Measurements from ENCODE around the gene PCYT1A.
"Not testable (repeated sequence)": the region's sequence is repeated elsewhere in the genome, so short reads cannot be mapped to it uniquely, and the experiment has no call there.

PCYT1A gene

DNA sequence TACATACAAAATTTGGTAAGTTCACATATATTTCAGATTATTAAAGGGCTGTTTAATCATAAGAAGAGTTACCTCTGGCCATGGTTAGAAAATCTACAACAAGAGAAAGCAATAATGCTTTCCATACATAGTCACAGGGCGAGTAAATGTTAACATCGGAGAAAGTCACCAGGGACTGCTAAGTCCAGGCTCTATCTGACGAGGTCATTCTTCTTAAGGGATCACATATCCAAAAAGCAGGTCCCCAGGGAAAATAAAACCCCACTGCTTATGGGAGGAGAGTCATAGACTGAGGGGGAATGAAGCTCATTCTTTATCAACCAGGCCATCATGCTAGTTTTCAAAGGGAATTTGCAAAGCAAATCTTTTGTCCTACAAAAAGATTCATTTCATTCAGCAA, 3.1 kb downstream of the PCYT1A start:
- no peak for DNase-seq

DNA sequence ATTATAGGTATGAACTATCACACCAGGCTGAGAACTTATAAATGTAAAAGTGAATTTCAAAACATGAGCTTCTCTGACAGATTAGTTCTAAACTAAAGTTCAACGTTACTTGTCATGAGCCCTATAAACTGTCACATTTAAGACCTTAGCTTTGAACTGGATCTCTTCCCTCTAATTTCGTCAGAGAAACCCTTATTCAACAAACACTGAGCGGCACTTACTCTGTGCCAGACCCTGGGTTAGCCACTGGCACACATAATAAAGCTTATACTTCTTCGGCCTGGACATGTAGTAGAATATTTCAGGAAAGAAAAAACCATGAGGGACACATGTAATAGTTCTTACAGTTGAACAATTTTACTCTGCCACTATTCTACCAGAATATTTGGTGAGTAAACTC, 5.6 kb downstream of the PCYT1A start:
- no peak for DNase-seq

DNA sequence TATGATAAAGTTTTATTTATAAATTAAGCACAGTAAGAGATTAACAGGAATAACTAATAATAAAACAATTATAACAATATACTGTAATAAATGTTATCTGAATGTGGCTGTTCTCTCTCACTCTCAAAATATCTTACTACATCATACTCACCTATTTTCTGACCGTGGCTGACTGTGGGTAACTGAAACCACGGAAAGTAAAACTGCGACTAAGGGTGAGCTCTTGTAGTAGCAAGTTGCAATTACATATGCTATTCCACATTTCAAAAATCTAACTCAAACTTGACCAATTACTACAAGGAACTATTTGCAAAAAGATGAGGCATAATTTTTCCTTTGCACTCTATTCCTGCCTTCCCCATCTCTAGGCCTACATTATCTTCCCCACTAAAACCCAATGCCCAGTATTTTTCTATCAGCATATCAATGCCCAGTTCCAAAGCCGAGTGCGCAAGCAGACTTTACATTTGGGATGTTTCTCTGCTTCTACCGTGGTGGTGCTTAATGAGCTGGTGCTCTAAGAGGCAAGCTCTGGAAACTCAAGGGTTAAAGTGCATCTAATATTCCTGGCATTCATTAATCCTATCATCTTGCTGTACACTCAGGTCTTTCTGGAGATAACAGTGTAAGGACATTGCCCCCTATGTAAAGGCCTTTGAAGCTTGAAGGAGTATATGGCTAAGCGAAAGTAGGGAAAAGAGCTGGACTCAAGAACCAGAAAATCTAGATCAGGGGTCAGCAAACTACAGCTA, 6.7 kb downstream of the PCYT1A start:
- DNase-seq: no peak

DNA sequence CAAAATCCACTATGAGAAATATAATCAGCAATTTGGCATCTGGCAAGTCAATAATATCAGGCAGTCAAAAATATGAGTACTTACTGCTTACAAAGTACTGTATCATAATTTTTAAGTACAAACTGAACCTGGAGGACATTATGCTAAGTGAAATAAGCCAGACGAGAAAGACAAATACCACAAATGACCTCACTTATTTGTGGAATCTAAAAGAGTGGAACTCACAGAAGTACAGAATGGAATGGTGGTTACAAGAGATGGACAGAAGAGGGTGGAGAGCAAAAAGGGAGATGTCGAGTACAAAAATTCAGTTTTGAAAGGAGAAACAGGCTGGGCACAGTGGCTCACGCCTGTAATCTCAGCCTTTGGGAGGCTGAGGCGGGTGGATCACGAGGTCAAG, 12.4 kb downstream of the PCYT1A start:
- DNase-seq: no peak

DNA sequence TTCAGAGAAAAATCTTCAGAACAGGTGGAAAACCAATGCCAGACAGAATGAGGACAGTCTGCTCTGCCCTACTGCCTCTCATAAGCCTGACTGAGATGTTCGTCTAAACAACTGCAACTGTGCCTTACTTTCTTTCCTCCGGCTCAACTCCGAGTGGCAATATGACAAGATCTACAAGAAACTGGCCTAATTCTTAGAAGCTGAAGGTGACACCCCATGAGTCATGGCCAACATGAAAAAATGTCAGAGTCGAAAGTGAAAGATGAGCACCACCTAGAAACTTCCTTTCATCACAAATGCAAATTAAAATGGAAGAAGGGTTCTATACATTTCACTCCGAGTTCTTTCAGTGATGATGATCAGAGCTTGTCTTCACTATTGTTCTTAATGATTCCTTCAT, 12.9 kb downstream of the PCYT1A start:
- DNase-seq: no peak

DNA sequence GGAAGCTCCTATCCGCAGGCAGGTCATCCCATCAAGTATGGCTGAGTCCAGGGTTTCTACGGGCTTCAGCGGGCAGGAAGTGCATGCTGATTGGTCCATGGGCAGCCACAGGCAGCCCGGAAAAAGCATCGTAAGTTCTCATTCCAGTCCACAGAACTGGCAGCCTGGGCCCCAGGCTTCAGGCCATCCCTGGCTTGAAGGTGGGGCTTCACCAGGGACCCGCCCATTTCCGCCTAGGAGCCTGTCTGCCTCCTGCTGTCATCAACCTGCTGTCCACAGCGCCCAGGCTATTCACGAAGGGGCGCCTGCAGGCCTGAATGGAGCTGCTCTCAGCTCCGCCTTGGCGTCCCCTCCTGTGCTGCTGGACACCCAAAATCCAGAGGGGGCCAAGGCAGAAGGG, 13.9 kb downstream of the PCYT1A start:
- no peak for DNase-seq

DNA sequence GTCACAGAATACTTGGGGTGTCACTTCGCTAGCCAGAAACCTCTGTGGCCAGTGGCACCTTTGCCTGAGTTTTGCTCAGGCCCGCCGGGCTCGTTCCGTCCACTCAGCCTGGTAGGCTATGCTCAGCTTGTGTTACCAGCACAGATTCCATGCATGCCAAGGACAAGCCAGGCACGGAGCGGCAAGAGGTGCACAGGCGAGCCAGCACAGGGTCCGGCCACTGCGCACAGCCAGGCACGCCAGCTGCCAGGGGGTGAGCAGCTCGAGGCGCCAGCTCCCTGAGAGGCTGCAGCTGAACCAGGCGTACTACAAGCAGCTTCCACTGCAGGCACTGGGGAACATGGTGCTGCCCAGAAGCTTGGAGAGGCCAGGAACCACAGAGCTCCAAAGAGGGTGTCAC, 14.7 kb downstream of the PCYT1A start:
- DNase-seq: no peak

DNA sequence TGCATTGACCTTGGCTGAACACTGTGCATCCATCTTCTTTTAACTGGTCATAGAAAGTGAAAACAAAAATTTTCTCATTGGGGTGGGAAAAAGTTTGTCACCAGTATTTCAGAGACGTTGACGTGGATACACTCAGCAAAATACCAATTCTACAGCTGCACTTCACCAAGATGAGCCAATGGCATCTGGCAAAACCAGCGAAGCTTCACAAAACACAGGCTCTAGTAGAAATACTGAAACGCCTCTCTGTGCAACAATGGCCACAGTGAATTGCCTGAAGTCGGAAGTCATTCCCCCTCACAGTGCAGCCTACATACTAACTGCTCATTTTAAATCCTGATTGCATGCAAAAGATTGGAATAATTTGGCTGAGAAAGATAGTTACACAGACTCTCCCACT, 17.0 kb downstream of the PCYT1A start:
- no peak for DNase-seq

DNA sequence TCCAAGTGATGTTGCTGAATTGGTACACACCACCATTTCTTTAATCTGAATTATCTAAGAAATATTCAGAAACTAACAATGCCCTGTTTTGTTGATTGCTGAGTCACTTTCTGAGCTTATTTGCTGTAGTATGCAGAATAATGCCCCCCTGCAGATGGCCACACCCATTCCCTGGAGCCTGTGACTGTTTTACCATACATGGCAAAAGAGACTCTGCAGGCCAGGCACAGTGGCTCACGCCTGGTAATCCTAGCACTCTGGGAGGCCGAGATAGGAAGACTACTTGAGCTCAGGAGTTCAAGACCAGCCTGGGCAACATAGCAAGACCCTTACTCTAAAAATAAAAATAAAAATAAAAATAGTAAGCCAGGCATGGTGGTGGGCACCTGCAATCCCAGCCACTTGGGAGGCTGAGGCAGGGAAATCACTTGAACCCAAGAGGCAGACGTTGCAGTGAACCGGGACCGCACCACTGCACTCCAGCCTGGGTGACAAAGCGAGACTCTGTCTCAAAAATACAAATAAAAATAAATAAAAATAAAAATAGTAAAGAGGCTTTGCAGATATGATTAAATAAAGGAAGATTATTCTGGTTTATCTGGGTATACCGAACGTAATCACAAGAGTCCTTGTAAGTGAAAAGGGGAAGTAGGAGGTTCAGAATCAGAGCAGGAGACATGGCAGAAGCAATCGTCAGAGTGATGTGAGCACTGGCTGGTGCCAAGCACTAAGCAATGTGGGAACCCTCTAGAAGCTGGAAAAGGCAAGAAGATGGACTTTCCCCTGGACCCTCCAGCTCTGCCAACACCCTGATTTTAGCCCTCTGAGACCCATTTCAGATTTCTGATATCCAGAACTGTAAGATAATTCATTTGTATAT, 19.0 kb downstream of the PCYT1A start:
- DNase-seq: no peak

DNA sequence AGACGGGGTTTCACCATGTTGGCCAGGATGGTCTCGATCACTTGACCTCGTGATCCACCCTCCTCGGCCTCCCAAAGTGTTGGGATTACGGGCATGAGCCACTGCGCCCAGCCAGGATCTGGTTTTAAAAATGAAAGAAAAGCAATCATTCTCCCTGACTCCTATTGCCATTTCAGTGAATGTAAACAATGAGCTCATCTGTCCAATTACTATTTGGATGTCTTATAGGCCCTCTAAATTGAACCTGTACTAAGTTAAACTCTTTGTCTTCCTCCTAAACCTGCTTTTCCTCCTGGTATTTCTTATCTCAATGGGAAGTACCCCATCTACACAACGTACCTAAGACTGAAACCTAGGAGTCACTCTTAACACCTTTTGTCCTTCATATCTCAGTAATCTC, 23.7 kb downstream of the PCYT1A start:
- DNase-seq: no peak

DNA sequence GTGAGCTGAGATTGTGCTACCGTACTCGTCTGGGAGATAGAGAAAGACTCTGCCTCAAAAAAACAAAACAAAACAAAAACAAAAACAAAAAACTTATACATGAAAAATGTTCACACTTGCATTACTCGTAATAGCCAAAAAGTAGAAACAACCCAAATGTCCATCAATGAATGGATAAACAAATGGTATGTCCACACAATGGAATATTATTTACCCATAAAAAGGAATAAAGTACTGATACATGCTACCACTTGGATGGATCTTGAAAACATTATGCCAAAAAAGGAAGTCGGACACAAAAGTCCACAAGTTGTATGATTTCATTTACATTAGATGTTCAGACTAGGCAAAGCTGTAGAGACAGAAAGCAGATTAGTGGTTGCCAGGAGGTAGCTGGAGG, 26.7 kb downstream of the PCYT1A start:
- no peak for DNase-seq

DNA sequence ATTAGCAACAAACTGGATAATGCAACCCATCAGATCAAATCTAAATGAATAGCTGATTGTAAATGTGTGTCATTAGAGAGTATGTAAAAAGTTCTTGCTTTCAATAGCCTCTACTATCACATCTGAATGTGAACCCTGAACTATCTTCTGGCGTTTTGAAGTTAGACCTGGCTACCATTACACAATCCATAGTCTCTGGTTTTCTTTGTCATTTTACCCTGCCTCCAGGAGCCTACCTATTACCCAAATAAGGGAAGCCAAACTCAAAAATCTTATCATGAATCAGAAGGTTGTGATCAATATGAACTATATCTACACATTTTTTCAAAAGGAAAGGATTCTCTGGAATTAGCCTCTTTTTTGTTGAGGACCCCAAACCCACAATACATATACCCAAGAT, 31.8 kb downstream of the PCYT1A start:
- no peak for DNase-seq

DNA sequence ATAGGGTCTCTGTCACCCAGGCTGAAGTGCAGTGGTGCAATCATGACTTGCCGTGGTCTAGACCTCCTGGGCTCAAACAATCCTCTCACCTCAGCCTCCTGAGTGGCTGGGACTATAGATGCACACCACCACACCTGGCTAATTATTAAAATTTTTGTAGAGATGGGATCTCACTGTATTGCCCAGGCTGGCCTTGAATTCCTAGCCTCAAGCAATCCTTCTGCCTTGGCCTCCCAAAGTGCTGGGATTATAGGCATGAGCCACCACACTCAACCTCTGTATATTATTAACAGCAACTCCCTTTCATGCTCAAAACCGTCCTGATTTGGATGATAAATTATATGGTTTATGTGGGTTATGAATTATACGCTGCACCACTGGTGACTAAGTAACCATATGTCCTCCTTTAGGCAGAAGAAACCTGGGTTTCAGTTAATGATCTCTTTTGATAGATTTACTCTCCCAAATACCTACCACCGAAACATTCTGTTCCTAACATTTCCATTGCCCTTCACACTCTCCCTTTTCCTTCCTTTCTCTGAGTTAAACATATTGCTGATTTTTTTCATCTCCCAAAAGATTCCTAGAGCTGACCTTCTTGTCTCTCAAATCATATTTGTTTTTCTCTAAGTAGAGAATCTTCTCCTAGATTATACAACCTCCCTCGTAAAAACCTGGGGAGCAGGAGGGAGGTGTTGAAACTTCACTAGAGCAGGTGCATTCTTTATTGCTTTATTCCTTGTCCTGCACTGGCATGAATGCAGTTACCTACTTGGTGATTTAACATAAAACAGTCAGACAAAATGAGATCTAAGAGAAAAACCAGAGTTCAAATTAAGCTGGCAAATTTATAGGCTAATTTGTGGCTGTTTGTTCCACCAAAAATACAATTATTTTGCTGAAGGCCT, 32.9 kb downstream of the PCYT1A start:
- no peak for DNase-seq

DNA sequence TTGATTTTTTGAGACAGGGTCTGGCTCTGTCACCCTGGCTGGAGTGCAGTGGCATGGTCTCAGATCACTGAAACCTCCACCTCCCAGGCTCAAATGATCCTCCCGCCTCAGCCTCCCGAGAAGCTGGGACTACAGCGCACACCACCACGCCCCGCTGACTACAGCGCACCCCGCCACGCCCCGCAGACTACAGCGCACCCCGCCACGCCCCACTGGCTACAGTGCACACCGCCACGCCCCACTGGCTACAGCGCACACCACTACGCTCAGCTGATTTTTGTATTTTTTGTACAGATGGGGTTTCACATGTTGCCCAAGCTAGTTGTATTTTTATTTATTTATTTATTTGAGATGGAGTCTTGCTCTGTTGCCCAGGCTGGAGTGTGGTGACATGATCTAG, 35.6 kb downstream of the PCYT1A start:
- DNase-seq: no peak

DNA sequence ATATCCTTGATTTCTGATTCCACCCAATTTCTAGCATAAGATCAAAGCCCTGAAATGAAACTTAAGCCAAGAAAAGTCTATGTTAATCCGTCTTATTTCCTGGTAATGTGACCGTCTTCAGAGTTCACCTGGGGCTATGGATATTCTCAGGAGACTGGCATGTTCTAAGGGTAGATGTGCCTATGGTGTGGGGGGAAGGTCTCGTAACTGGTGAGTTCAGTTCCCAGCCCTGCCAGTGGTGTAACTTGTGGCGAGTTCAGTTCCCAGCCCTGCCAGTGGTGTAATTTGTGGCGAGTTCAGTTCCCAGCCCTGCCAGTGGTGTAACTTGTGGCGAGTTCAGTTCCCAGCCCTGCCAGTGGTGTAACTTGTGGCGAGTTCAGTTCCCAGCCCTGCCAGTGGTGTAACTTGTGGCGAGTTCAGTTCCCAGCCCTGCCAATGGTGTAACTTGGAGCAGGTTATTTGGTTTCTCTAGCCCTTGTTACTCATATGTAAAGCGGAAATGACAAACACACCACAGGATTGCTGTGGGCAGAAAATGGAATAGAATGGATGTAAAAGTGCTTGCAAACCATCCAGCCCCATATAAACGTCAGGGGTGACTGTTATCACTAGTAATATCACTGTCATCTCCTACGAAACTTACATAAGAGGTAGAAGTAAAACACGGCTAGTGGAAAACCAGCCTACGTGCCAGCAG, 40.8 kb downstream of the PCYT1A start:
- DNase-seq: no peak

DNA sequence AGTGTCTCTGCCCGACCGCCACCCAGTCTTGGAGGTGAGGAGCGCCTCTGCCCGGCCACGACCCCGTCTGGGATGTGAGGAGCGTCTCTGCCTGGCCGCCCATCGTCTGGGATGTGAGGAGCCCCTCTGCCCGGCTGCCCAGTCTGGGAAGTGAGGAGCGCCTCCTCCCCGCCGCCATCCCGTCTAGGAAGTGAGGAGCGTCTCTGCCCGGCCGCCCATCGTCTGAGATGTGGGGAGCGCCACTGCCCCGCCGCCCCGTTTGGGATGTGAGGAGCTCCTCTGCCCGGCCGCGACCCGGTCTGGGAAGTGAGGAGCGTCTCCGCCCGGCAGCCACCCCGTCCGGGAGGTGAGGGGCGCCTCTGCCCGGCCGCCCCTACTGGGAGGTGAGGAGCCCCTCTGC, 43.4 kb downstream of the PCYT1A start:
- not testable (repeated sequence) for DNase-seq

DNA sequence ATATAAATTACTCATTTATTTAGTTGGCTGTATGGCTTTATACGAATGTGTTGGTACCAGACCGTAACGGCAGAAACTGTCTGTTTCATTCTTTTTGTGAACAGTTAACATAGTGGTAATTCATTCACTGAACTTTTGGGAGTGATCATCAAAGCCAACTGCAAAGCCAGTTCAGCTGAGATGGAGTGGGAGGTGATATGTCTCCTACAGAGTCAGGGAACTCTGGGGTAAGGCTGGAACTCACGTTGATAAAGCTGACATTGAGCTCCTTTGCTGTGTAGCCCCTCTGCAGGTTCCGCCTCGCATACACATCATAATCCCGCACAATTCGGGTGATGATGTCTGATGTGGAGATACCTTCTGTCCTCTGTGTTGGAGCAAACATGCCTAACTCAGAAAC, 45.8 kb downstream of the PCYT1A start:
- no peak for DNase-seq

DNA sequence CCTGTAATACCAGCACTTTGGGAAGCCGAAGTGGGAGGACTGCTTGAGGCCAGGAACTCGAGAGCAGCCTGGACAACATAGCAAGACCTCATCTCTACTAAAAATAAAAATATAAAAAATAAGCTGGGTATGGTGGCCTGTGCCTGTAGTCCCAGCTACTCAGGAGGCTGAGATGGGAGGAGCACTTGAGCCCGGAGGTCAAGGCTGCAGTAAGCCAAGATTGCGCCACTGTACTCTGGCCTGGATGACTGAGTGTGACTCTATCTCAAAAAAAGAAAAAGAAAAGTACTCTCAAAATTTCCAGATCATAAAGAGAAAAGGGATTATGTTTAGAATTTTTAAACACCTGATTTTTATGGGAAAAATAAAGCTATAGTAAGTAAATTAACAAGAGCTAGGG, 47.1 kb downstream of the PCYT1A start:
- no peak for DNase-seq

DNA sequence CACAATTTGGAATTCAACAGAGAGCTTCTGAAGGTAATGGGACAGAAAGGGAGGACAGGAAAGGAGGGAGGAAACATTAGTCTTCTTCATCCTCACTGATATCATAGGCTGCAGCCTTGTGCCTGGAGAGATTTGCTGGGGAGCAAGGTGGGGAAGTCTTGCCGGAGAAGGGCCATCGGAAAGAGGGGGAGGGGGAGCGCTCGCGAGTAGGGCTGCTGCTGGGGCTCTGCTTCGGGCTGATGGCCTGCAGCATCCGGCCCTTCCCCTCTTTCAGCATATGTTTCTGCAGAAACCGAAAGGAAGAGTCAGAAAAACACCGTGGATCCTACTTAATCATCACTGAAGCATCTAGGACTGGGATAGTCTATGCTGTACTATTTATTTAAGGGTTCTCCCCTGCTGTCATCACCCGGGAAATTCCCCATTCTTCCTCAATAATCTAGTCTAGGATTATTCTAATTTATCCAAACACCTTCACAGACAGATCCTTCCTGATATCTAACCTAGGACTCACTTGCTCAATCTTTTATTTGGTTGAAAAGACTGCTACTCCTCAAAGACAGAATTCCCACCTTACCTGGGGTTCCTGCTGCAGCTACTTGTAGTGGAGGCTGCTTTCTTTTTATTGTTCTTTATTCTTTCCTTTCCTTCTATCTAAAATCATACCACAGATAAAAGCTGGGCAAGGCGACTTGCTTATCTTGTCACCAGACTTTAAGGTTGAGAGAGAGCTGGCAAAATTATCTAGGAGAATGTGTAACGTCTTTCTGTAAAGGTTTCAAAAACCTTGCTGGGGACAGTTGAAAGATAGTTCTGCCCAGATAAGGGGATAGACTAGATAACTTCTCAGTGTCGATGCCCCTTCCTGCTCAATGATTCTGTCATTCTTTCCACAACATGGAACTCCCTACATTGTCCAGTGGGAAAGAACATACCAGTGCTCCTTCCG, 48.6 kb downstream of the PCYT1A start:
- no peak for DNase-seq

DNA sequence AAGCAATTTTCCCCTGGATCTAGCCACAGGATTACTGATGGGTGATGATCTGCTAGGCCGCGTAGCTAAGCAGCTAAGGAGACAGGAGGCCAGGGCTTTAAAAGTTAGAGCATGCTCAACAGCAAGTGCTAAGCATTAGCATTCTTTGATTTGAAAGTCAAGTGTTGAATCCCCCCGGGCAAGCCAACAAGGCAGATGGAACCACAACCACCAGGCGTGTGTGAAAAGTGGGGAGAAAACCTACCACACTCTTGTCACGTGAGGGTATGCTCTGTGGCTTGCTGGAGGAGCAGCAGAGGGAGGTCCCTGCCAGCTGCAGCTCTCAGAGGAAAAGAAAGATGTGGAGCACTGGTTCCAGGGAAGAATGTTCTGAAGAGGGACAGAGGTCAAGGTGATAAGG, 50.3 kb downstream of the PCYT1A start:
- DNase-seq: peak in 1 of 2 experiments; percentile 8

DNA sequence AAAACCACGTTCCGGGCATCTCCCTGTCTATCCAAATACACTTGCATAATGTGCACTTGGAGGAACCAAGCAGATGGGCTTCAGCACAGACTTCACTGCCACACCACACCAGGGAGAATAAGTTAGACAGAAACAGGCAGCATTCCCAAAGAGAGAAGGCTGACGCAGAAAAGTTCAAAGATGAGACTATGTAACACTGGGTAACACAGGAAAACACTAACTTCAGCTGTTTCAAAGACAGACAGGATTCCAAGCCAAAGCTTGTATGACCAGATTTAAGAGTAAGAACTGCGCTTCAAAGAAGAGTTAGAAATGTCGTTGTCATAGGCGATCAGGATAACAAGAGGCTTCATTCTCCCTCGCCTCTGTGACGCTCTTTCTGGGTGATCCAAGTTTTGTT, 51.3 kb downstream of the PCYT1A start:
- no peak for DNase-seq
